Measurements from ENCODE around the gene FRMD8. TPM values are rescaled to one million over a fixed set of nuclear protein-coding genes. Genes with fewer than 3 reads are reported as not detected.

FRMD8 gene
- total and polyA plus RNA-seq, 9 of the 15 experiments (the other 6 are each of a cell fraction or from before 2014, with no cell fraction given), result 4.5 to 54.5 (median 15.8) TPM

- TF ChIP-seq ARID3B (CRISPR knock-in tag; IDR thresholded peaks at IDR 0.05; ENCODE audit: borderline replicate concordance) (no peak), PHB2 (IDR thresholded peaks at IDR 0.05; ENCODE audit: low read depth) (no peak), TRIM25 (IDR thresholded peaks at IDR 0.05; ENCODE audit: borderline replicate concordance) (no peak), GTF3C2 (IDR thresholded peaks at IDR 0.05; ENCODE audit: borderline replicate concordance, extremely low read depth, insufficient read length) (no peak), HNRNPLL (IDR thresholded peaks at IDR 0.05; ENCODE audit: low read depth, low read length, poor library complexity, severe bottlenecking) (peak; percentile 55), POLR3A (IDR thresholded peaks at IDR 0.05; ENCODE audit: borderline replicate concordance, extremely low read depth, insufficient read depth, insufficient read length) (no peak), IRF1 (CRISPR knock-in tag; IDR thresholded peaks at IDR 0.05; ENCODE audit: borderline replicate concordance) (no peak), MXD1 (CRISPR knock-in tag; IDR thresholded peaks at IDR 0.05; ENCODE audit: borderline replicate concordance, poor library complexity, severe bottlenecking) (no peak), ILF3 (IDR thresholded peaks at IDR 0.05; ENCODE audit: borderline replicate concordance) (no peak), DIDO1 (tag; IDR thresholded peaks at IDR 0.05; ENCODE audit: low read depth) (peak; percentile 45; the same call in 1 of the 2 replicates), MEF2A (IDR thresholded peaks at IDR 0.05; ENCODE audit: control insufficient read depth, low read depth, low read length) (peak; percentile 16; the same call in 1 of the 2 replicates), IRF2 (CRISPR knock-in tag; IDR thresholded peaks at IDR 0.05) (no peak), EWSR1 (IDR thresholded peaks at IDR 0.05; ENCODE audit: borderline replicate concordance, low read depth, partially characterized antibody) (no peak), ZNF707 (CRISPR knock-in tag; conservative IDR thresholded peaks at IDR 0.05) (peak; percentile 32), ZSCAN29 (IDR thresholded peaks at IDR 0.05) (no peak; the same call in 1 of the 2 replicates), NFIC (IDR thresholded peaks at IDR 0.05) (peak; percentile 98), GATAD2B (IDR thresholded peaks at IDR 0.05; ENCODE audit: borderline replicate concordance) (no peak), ZBED1 (IDR thresholded peaks at IDR 0.05) (no peak), ZNF24 (IDR thresholded peaks at IDR 0.05) (no peak), GTF2A2 (tag; IDR thresholded peaks at IDR 0.05) (no peak)
These were observed 32.4 kb downstream of the FRMD8 start (continued) for GRCh38 chr11:65418681-65419459.

Measured in K562 (cell line).